Tibial artery (tissue), 4 donors: Measurements from ENCODE around the gene C6orf132.

Experiments used
- DNase-seq, 2 donors: peaks; one replicate each; pipeline ENCODE4 v3.0.0-alpha.2; 2019
- H3K27ac ChIP-seq, 2 donors: fragments of 200-600 bp; sonication (generic) in 1 of 2; 1 replicate in 1 of 2; 2 replicates in 1 of 2; pipeline ENCODE4 v1.5.1; 2018 to 2019; ENCODE audit warnings: mild to moderate bottlenecking in 1 of 2
- H3K27me3 ChIP-seq, 2 donors: fragments of 200-600 bp; sonication (generic) in 1 of 2; one replicate each; pipeline versions ENCODE4 v1.5.1 to v1.6.0; 2016 to 2019
- H3K36me3 ChIP-seq, 3 donors: fragments of 200-600 bp; sonication (generic) in 2 of 3; one replicate each; pipeline ENCODE4 v1.5.1; 2016 to 2019; ENCODE audit warnings: mild to moderate bottlenecking in 2 of 3
- H3K4me1 ChIP-seq, 4 donors: fragments of 200-600 bp; sonication (generic) in 2 of 4; 1 replicate in 3 of 4; 2 replicates in 1 of 4; pipeline ENCODE4 v1.5.1; 2016 to 2019
- H3K4me3 ChIP-seq, 2 donors: fragments of 200-600 bp; sonication (generic) in 1 of 2; 1 replicate in 1 of 2; 2 replicates in 1 of 2; pipeline ENCODE4 v1.5.1; 2018 to 2019; ENCODE audit warnings: mild to moderate bottlenecking in 2 of 2
- H3K9me3 ChIP-seq, 3 donors: fragments of 200-600 bp; sonication (generic) in 1 of 3; one replicate each; pipeline ENCODE4 v1.5.1; 2016 to 2019
- CTCF ChIP-seq, 2 experiments: fragments of 200-600 bp in 1 of 2; fragments of 450-650 bp in 1 of 2; IDR thresholded peaks; one replicate each; pipeline ENCODE4 v1.5.1; 2017 to 2019; ENCODE audit warnings: antibody characterized with exemption in 2 of 2, mild to moderate bottlenecking in 1 of 2, moderate library complexity in 1 of 2
- intact Hi-C: fragments of 100-400 bp; cut with DNase I; formaldehyde crosslinking; loops from one replicate; pipeline ENCODE4 v1.15.0; 2023; ENCODE audit warnings: low total_unique reads

The C6orf132 gene

GRCh38 chr6:42165016-42165415, 22.6 kb upstream of the C6orf132 start:
- intact Hi-C loops: loop anchor here (5.0 kb wide), 1 partner anchor 93 kb away; no protein-coding TSS in a partner anchor
- H3K27me3 ChIP-seq: peaks cover 0 to 26% of the 10 kb centered on the region in 2 donors
- no peaks in the 10 kb centered on the region for H3K4me1 ChIP-seq
- no peak overlapping the region for H3K4me3 ChIP-seq
- no peak for DNase-seq
- H3K36me3 ChIP-seq: no peaks in the 10 kb centered on the region
- H3K27ac ChIP-seq: no peak overlapping the region
- no peak for TF ChIP-seq CTCF (IDR thresholded peaks at IDR 0.05)
- no peaks in the 10 kb centered on the region for H3K9me3 ChIP-seq

- DNase-seq: no peak
- no peak overlapping the region for H3K27ac ChIP-seq
- intact Hi-C loops: no loop called here
- no peaks in the 10 kb centered on the region for H3K9me3 ChIP-seq
- TF ChIP-seq CTCF (IDR thresholded peaks at IDR 0.05): no peak
- H3K36me3 ChIP-seq: no peaks in the 10 kb centered on the region
- H3K27me3 ChIP-seq: peaks cover 0 to 27% of the 10 kb centered on the region in 2 donors
- H3K4me1 ChIP-seq: no peaks in the 10 kb centered on the region
- H3K4me3 ChIP-seq: no peak overlapping the region
These were observed 21.6 kb upstream of the C6orf132 start for GRCh38 chr6:42163981-42164380.

- H3K27me3 ChIP-seq: peaks cover 0 to 38% of the 10 kb centered on the region in 2 donors
- H3K27ac ChIP-seq: no peak overlapping the region
- no peaks in the 10 kb centered on the region for H3K9me3 ChIP-seq
- DNase-seq: no peak
- intact Hi-C loops: no loop called here
- H3K4me1 ChIP-seq: no peaks in the 10 kb centered on the region
- H3K4me3 ChIP-seq: no peak overlapping the region
- TF ChIP-seq CTCF (IDR thresholded peaks at IDR 0.05): no peak
- H3K36me3 ChIP-seq: no peaks in the 10 kb centered on the region
These were observed 20.4 kb upstream of the C6orf132 start for GRCh38 chr6:42162812-42163211.

- no peaks in the 10 kb centered on the region for H3K4me1 ChIP-seq
- no peak for TF ChIP-seq CTCF (IDR thresholded peaks at IDR 0.05)
- intact Hi-C loops: no loop called here
These were observed 20.0 kb upstream of the C6orf132 start for GRCh38 chr6:42162384-42162783.

GRCh38 chr6:42159431-42160024, 17.1 kb upstream of the C6orf132 start:
- H3K27me3 ChIP-seq: peaks cover 0 to 37% of the 10 kb centered on the region in 2 donors
- intact Hi-C loops: no loop called here
- no peaks in the 10 kb centered on the region for H3K9me3 ChIP-seq
- DNase-seq: no peak
- H3K27ac ChIP-seq: no peak overlapping the region
- H3K4me1 ChIP-seq: no peaks in the 10 kb centered on the region
- TF ChIP-seq CTCF (IDR thresholded peaks at IDR 0.05): no peak
- no peaks in the 10 kb centered on the region for H3K36me3 ChIP-seq
- H3K4me3 ChIP-seq: no peak overlapping the region

More at GRCh38 chr6:42162384-42162783, 20.0 kb upstream of the C6orf132 start:
- Histone ChIP-seq H3K27ac (no peak overlapping the region), H3K27me3 (peaks cover 0 to 39% of the 10 kb centered on the region in 2 donors), H3K36me3 (no peaks in the 10 kb centered on the region), H3K9me3 (no peaks in the 10 kb centered on the region), H3K4me3 (no peak overlapping the region)
- DNase-seq: no peak

GRCh38 chr6:42158631-42159030, 16.2 kb upstream of the C6orf132 start:
- Histone ChIP-seq H3K27me3 (peaks cover 0 to 37% of the 10 kb centered on the region in 2 donors), H3K9me3 (no peaks in the 10 kb centered on the region), H3K27ac (no peak overlapping the region), H3K4me1 (no peaks in the 10 kb centered on the region), H3K4me3 (no peak overlapping the region), H3K36me3 (no peaks in the 10 kb centered on the region)
- intact Hi-C loops: no loop called here
- no peak for TF ChIP-seq CTCF (IDR thresholded peaks at IDR 0.05)
- DNase-seq: no peak
